ENCODE data around the gene EYS.

The EYS gene

GRCh38 chr6:65253041-65253440 lies 454.0 kb downstream of the EYS start:
- DNase-seq (ENCODE audit: extremely low read depth in 1 of 2, low read depth in 1 of 2), result no peak

GRCh38 chr6:65248101-65248610 lies 458.9 kb downstream of the EYS start:
- DNase-seq (ENCODE audit: extremely low read depth in 1 of 2, low read depth in 1 of 2), result no peak

- no peak for DNase-seq (ENCODE audit: extremely low read depth in 1 of 2, low read depth in 1 of 2)
Observed at GRCh38 chr6:65231616-65232015, 475.4 kb downstream of the EYS start.

- no peak for DNase-seq (ENCODE audit: extremely low read depth in 1 of 2, low read depth in 1 of 2)
Observed at GRCh38 chr6:65229825-65230224, 477.2 kb downstream of the EYS start.

GRCh38 chr6:65221153-65221552 lies 485.9 kb downstream of the EYS start:
- no peak for DNase-seq (ENCODE audit: extremely low read depth in 1 of 2, low read depth in 1 of 2)

DNA sequence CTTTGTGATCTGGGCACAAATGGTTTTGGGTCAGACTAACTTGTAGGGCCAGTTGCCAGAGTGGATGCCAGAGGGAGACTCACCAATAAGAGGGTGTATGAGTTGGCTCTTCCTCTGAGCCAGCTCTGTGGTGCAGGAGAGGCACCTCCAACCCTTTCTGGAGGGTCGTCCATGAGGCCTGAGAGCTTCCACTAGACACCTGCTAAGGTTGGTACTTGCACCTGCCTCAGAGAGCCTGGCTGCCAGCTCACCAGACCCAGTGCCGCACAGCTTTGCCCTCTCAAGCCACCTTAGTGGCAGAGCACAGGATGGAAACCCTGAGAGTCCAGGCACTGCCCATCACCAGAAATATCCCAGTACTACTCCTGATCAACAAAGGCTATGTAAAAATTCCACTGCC lies 504.3 kb downstream of the EYS start:
- no peak for DNase-seq (ENCODE audit: extremely low read depth in 1 of 2, low read depth in 1 of 2)

GRCh38 chr6:65199683-65200082 lies 507.3 kb downstream of the EYS start:
- no peak for DNase-seq (ENCODE audit: extremely low read depth in 1 of 2, low read depth in 1 of 2)

GRCh38 chr6:65199121-65199520 lies 507.9 kb downstream of the EYS start:
- no peak for DNase-seq (ENCODE audit: extremely low read depth in 1 of 2, low read depth in 1 of 2)

- no peak for DNase-seq (ENCODE audit: extremely low read depth in 1 of 2, low read depth in 1 of 2)
Observed at GRCh38 chr6:65191471-65191870, 515.6 kb downstream of the EYS start.

DNA sequence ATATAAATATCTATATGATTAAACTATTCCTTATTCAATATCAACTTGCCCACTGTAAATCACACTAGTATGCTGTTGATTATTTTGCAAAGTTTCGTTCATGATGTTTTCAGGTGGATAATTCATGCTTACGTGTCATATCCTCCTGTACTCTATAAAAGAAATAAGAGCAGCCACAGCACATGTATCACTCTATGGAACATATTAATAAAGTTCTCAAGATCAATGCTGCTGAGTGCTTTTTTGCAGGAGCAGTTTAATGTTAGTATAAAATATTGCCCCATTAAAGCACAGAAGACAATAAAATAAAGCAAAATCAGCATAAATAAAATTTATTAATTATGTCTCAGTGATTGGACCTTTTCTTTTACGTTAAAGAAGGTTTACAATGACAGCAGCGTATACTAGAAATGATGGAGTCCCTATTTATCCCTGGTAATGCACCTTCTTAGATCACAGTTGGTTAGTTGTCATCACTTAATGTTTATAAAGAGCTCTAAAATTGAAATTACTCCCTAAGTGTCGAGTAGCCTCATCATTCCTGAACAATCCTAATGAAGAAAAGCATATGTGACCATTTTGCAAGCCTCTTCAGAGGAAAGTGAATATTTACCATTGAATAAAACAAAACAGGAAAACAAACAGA lies 517.7 kb downstream of the EYS start:
- no peak for DNase-seq (ENCODE audit: extremely low read depth in 1 of 2, low read depth in 1 of 2)

DNA sequence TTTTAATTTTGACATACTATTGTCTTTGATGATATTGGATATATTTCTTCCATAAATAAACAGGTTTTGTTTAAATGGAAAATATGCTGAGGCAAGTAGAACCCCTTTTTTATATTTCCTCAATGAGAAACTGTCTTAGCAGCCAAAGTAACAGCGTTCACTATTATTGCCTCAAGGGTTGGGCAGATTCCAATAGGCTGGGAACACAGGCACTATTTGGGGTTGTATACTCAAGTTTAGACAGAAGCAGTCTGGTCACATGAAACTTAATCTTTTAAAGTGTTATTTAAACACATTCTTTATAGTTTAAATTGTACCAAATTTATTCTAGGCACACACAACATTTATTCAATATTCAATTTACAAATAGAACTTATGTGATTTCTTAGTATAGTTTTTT lies 520.2 kb downstream of the EYS start:
- DNase-seq (ENCODE audit: extremely low read depth in 1 of 2, low read depth in 1 of 2), result no peak

DNA sequence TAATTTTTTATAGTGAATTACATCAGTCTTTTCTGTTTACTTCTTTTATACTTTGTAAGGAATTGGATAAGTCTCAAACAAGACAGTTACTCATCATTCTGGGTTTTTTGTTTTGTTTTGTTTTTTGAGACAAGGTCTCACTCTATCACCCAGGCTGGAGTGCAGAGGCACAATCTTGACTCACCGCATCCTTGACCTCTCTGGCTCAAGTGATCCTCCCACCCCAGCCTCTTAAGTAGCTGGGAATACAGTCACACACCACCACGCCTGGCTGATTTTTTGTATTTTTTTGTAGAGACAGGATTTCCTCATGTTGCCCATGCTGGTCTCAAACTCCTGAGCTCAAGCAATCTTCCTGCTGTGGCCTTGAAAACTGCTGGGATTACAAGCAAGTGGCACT lies 524.3 kb downstream of the EYS start:
- DNase-seq (ENCODE audit: extremely low read depth in 1 of 2, low read depth in 1 of 2), result no peak

- DNase-seq (ENCODE audit: extremely low read depth in 1 of 2, low read depth in 1 of 2), result no peak
Observed at GRCh38 chr6:65170273-65170672, 536.8 kb downstream of the EYS start.

- DNase-seq (ENCODE audit: extremely low read depth in 1 of 2, low read depth in 1 of 2), result no peak
Observed at GRCh38 chr6:65161661-65162060, 545.4 kb downstream of the EYS start.

GRCh38 chr6:65157025-65157424 lies 550.0 kb downstream of the EYS start:
- no peak for DNase-seq (ENCODE audit: extremely low read depth in 1 of 2, low read depth in 1 of 2)

DNA sequence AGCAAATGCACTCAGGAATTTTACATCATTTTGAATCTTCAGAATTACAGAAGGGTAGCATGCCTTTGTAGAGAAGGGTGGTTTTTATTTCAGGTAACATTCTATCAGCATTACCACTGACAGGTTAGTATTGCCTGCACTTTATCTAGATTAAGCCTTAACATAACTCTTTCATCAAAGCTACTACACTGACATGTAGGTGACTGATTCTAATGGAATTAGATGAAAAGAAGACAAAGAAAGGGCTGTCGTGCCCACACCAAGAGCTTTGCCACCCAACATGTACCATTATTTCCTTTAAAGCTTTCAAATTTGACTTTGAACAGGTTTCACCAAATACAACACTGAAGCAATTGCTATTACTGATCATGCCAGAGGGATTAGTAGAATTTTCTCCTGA lies 551.9 kb downstream of the EYS start:
- DNase-seq (ENCODE audit: extremely low read depth in 1 of 2, low read depth in 1 of 2), result no peak

GRCh38 chr6:65149841-65150240 lies 557.2 kb downstream of the EYS start:
- no peak for DNase-seq (ENCODE audit: extremely low read depth in 1 of 2, low read depth in 1 of 2)

DNA sequence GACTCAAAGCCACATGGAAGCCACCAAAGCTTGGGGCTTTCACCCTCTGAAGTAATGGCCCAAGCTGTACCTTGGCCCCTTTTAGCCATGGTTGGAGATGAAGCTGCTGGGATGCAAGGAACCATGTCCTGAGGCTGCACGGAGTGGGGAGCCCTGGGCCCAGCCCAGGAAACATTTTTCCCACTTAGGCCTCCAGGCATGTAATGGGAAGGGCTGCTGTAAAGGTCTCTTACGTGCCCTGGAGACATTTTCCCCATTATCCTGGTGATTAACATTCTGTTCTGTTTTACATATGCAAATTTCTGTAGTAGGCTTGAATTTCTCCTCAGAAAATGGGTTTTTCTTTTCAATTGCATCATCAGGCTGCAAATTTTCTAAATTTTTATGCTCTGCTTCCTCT lies 558.2 kb downstream of the EYS start:
- DNase-seq (ENCODE audit: extremely low read depth in 1 of 2, low read depth in 1 of 2), result no peak

DNA sequence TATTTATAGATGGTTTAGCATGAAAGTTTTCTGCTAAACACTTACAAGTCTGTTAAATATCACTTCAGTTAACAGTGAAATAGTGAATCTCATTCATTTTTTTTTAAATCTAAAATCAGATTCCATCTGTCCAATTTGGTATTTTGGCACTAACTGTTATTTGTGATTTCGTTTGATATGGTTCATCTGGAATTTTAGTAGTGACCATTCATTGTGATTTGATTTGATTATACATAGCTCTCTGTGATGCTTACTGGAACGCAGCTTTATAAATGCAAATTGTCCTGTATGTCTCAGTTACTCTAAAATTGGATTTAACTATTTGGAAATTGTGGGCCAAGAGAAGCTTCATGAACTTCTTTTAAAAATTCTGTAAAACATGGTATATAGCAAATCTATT lies 571.5 kb downstream of the EYS start:
- DNase-seq (ENCODE audit: extremely low read depth in 1 of 2, low read depth in 1 of 2), result no peak

GRCh38 chr6:65126667-65127066 lies 580.4 kb downstream of the EYS start:
- DNase-seq (ENCODE audit: extremely low read depth in 1 of 2, low read depth in 1 of 2), result no peak

DNA sequence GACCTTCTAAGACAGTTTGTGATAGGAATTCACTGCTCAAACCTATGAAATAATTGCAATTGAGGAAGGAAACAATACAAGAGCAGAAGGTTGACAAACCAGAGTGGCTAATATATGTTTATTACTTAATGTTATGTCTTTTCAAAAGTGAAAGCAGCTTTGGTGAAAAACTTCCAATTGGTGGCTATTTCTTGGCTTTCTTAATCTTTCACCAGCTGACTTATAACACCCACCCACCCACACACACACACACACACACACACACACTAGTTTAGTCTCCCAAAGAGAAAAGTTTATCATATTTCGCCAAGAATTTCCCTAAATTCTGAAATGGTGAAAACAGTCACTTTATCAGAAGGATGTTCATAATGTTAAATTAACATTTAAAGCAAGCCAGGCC lies 583.5 kb downstream of the EYS start:
- no peak for DNase-seq (ENCODE audit: extremely low read depth in 1 of 2, low read depth in 1 of 2)

DNA sequence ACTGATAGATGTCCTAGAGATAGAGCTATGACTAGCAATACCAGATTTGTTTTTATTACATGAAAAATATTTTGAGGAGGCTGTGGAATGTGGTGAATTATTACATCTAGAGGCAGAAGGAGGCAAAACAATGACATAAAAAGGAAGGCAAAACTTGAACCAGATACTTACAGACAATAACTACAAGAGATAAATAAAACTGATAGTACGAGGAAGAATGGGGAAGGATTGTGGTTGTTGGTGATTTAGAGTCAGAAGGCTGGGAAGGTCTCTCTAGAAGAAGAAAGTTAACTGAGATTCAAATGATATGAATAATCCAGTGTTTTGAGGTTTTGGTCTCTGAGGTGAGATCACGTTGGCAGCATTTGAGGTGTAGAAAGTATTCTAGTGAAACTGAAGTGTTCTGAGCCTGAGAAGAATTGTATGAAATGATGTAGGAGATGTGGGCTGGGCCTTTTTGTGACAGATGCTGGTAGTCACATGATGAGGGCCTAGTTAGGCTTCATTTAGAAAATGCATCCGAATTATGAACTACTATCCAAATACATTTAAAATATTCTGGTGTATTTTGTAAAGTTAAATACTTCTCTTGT lies 589.1 kb downstream of the EYS start:
- no peak for DNase-seq (ENCODE audit: extremely low read depth in 1 of 2, low read depth in 1 of 2)

- DNase-seq (ENCODE audit: extremely low read depth in 1 of 2, low read depth in 1 of 2), result no peak
Observed at GRCh38 chr6:65116326-65116725, 590.7 kb downstream of the EYS start.
